Gastrocnemius medialis (tissue), 4 donors: ENCODE data around the gene FTL. TPM values are rescaled to one million over a fixed set of nuclear protein-coding genes. Genes with fewer than 3 reads are reported as not detected.

Experiments used
- ATAC-seq, 2 donors: fragments of 150-250 bp; one replicate each; pipeline ENCODE4 v1.9.1; 2016
- DNase-seq, 2 donors: peaks; one replicate each; pipeline ENCODE4 v3.0.0-alpha.2; 2019
- H3K27ac ChIP-seq, 4 donors: fragments of 200-600 bp; sonication (generic); 1 replicate in 1 of 4; 2 replicates in 3 of 4; pipeline ENCODE4 v1.5.1; 2016 to 2018; ENCODE audit warnings: mild to moderate bottlenecking in 2 of 4, moderate library complexity in 1 of 4
- H3K27me3 ChIP-seq, 3 donors: fragments of 200-600 bp; sonication (generic) in 2 of 3; 1 replicate in 1 of 3; 2 replicates in 2 of 3; pipeline versions ENCODE4 v1.5.1 to v1.6.0; 2016 to 2019; ENCODE audit warnings: mild to moderate bottlenecking in 1 of 3, moderate library complexity in 1 of 3
- H3K36me3 ChIP-seq, 2 donors: fragments of 200-600 bp; sonication (generic) in 1 of 2; one replicate each; pipeline ENCODE4 v1.5.1; 2017 to 2018
- H3K4me1 ChIP-seq, 2 donors: fragments of 200-600 bp; sonication (generic) in 1 of 2; one replicate each; pipeline ENCODE4 v1.5.1; 2016 to 2017; ENCODE audit warnings: mild to moderate bottlenecking in 2 of 2
- H3K4me3 ChIP-seq, 4 donors: fragments of 200-600 bp; sonication (generic) in 3 of 4; 1 replicate in 1 of 4; 2 replicates in 3 of 4; pipeline ENCODE4 v1.5.1; 2016 to 2019; ENCODE audit warnings: mild to moderate bottlenecking in 2 of 4
- H3K9me3 ChIP-seq, 3 donors: fragments of 200-600 bp; sonication (generic) in 2 of 3; 1 replicate in 1 of 3; 2 replicates in 2 of 3; pipeline ENCODE4 v1.5.1; 2016 to 2019
- CTCF ChIP-seq, 5 experiments: fragments of 450-650 bp in 3 of 5; fragments of 200-600 bp in 2 of 5; sonication (generic) in 2 of 5; IDR thresholded peaks in 4 of 5; conservative IDR thresholded peaks in 1 of 5; 1 replicate in 4 of 5; 2 replicates in 1 of 5; pipeline ENCODE4 v1.5.1; 2016 to 2019; ENCODE audit warnings: antibody characterized with exemption in 5 of 5, mild to moderate bottlenecking in 3 of 5, moderate library complexity in 3 of 5
- POLR2A ChIP-seq, 2 donors: fragments of 450-650 bp; IDR thresholded peaks; one replicate each; pipeline ENCODE4 v1.6.1; 2017; ENCODE audit warnings: antibody characterized with exemption in 2 of 2, mild to moderate bottlenecking in 2 of 2, moderate library complexity in 2 of 2
- in situ Hi-C, 4 donors: fragments of 200-750 bp; cut with MboI; loops; one replicate each; pipeline versions ENCODE4 v1.15.0 to v1.8.0; 2017; ENCODE audit warnings: low sequenced_read_pairs in 4 of 4
- intact Hi-C: fragments of 100-400 bp; cut with DNase I; formaldehyde crosslinking; loops from one replicate; pipeline ENCODE4 v1.15.1; 2023; ENCODE audit warnings: low total_unique reads
- total RNA-seq, 4 donors: library from RNA; depleted of rRNA; stranded (reverse); fragments of >200 nt; gene quantifications; one replicate each; pipeline versions ENCODE4 v1.1.0 to v1.2.3, GENCODE V29; 2016

FTL gene
- total RNA-seq, 4 donors from 2014 or later = 894 to 1,364 (median 1,121) TPM

- TF ChIP-seq CTCF (IDR thresholded peaks at IDR 0.05 in 4 of 5, conservative IDR thresholded peaks at IDR 0.05 in 1 of 5) (no peak), POLR2A (IDR thresholded peaks at IDR 0.05) (no peak)
- peak overlapping the region; percentile 93 to 100 (median 99) for H3K27ac ChIP-seq
- ATAC-seq = no peak
- intact Hi-C loops (no loop called here), in situ Hi-C loops (no loop called here)
- DNase-seq = peak in 1 of 2 donors; percentile 58
- H3K27me3 ChIP-seq = no peaks in the 10 kb centered on the region
- H3K4me3 ChIP-seq = no peak overlapping the region
- no peaks in the 10 kb centered on the region for H3K9me3 ChIP-seq
- H3K36me3 ChIP-seq = peaks cover 0 to 75% of the 10 kb centered on the region in 2 donors
- peaks cover 28 to 32% of the 10 kb centered on the region in 2 donors for H3K4me1 ChIP-seq
Measured at GRCh38 chr19:48982280-48982679, 17.2 kb downstream of the FTL start.

- ATAC-seq (no peak), DNase-seq (no peak)
- TF ChIP-seq POLR2A (IDR thresholded peaks at IDR 0.05) (no peak), CTCF (IDR thresholded peaks at IDR 0.05 in 4 of 5, conservative IDR thresholded peaks at IDR 0.05 in 1 of 5) (no peak)
- Histone ChIP-seq H3K36me3 (peaks cover 0 to 83% of the 10 kb centered on the region in 2 donors), H3K4me1 (peaks cover 36 to 38% of the 10 kb centered on the region in 2 donors), H3K9me3 (no peaks in the 10 kb centered on the region), H3K4me3 (no peak overlapping the region), H3K27ac (peak overlapping the region; percentile 93 to 100 (median 99)), H3K27me3 (no peaks in the 10 kb centered on the region)
- in situ Hi-C loops = no loop called here
- intact Hi-C loops = no loop called here
Measured at GRCh38 chr19:48985711-48986110, 20.6 kb downstream of the FTL start.

DNA sequence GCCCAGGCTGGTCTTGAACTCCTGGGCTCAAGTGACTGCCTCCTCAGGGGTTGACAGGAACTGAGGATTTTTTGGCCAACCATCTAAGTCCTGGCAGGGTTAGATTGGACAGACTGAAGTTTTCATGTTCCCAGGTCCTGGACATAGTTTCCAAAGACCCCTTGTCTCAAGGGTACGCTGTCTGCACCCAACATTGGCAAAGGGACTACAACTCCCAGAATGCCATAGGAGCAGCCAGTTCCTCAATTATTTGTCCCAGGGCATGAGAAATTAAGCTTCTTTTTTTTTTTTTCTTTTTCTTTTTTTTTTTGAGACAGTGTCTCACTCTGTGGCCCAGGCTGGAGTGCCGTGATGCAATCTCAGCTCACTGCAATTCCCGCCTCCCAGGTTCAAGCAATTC lies 21.1 kb downstream of the FTL start:
- in situ Hi-C loops = no loop called here
- Histone ChIP-seq H3K4me1 (peaks cover 41 to 43% of the 10 kb centered on the region in 2 donors), H3K9me3 (no peaks in the 10 kb centered on the region), H3K36me3 (peaks cover 0 to 78% of the 10 kb centered on the region in 2 donors), H3K4me3 (no peak overlapping the region), H3K27me3 (no peaks in the 10 kb centered on the region), H3K27ac (peak overlapping the region; percentile 93 to 100 (median 99))
- intact Hi-C loops = no loop called here
- TF ChIP-seq CTCF (IDR thresholded peaks at IDR 0.05 in 4 of 5, conservative IDR thresholded peaks at IDR 0.05 in 1 of 5) = no peak
- DNase-seq (no peak), ATAC-seq (no peak)

GRCh38 chr19:48987323-48987722 lies 22.2 kb downstream of the FTL start:
- ATAC-seq (no peak), DNase-seq (no peak)
- no peaks in the 10 kb centered on the region for H3K27me3 ChIP-seq
- no peak for TF ChIP-seq CTCF (IDR thresholded peaks at IDR 0.05 in 4 of 5, conservative IDR thresholded peaks at IDR 0.05 in 1 of 5)
- TF ChIP-seq POLR2A (IDR thresholded peaks at IDR 0.05) = no peak
- H3K36me3 ChIP-seq = peaks cover 0 to 67% of the 10 kb centered on the region in 2 donors
- intact Hi-C loops = no loop called here
- peaks cover 50% of the 10 kb centered on the region in 2 donors for H3K4me1 ChIP-seq
- peak overlapping the region; percentile 93 to 100 (median 99) for H3K27ac ChIP-seq
- no peaks in the 10 kb centered on the region for H3K9me3 ChIP-seq
- no peak overlapping the region for H3K4me3 ChIP-seq
- in situ Hi-C loops = no loop called here

- H3K4me1 ChIP-seq = peaks cover 47 to 50% of the 10 kb centered on the region in 2 donors
- in situ Hi-C loops = no loop called here
- DNase-seq (no peak), ATAC-seq (no peak)
- H3K9me3 ChIP-seq = no peaks in the 10 kb centered on the region
- TF ChIP-seq CTCF (IDR thresholded peaks at IDR 0.05 in 4 of 5, conservative IDR thresholded peaks at IDR 0.05 in 1 of 5) (no peak), POLR2A (IDR thresholded peaks at IDR 0.05) (no peak)
- H3K27me3 ChIP-seq = no peaks in the 10 kb centered on the region
- intact Hi-C loops = no loop called here
- H3K27ac ChIP-seq = peak overlapping the region; percentile 93 to 100 (median 99)
- H3K4me3 ChIP-seq = no peak overlapping the region
- peaks cover 0 to 57% of the 10 kb centered on the region in 2 donors for H3K36me3 ChIP-seq
Measured at GRCh38 chr19:48988286-48988685, 23.2 kb downstream of the FTL start.
